Measurements from ENCODE around the gene FAM47E.

FAM47E gene

DNA sequence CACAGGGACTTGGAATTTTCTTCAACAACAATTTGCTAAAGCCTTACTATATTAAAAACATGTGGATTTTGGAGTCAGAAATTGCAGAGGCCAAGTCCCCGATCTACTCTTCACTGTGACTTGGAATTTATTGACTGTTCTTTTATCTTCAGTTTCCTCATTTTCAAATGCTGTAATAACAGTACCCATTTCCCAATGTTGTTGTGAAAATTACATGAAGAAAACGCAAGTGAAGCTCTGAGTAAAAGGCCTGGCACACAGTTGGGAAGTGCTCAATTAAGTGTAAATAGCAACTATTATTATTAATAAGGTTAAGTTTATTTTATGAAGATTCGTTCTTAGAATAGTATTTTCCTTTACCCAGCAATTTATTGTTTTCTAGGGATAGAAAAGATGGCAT, 70.7 kb downstream of the FAM47E start:
- TF ChIP-seq, protein P1, sequence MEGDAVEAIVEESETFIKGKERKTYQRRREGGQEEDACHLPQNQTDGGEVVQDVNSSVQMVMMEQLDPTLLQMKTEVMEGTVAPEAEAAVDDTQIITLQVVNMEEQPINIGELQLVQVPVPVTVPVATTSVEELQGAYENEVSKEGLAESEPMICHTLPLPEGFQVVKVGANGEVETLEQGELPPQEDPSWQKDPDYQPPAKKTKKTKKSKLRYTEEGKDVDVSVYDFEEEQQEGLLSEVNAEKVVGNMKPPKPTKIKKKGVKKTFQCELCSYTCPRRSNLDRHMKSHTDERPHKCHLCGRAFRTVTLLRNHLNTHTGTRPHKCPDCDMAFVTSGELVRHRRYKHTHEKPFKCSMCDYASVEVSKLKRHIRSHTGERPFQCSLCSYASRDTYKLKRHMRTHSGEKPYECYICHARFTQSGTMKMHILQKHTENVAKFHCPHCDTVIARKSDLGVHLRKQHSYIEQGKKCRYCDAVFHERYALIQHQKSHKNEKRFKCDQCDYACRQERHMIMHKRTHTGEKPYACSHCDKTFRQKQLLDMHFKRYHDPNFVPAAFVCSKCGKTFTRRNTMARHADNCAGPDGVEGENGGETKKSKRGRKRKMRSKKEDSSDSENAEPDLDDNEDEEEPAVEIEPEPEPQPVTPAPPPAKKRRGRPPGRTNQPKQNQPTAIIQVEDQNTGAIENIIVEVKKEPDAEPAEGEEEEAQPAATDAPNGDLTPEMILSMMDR (IDR thresholded peaks at IDR 0.05; ENCODE audit: unreplicated experiment in 3 of 3): no peak
- Mint-ChIP-seq H3K4me1 (no peaks in the 10 kb centered on the region), H3K36me3 (ENCODE audit: low read depth) (peaks cover 4% of the 10 kb centered on the region), H3K9me3 (peaks cover 50% of the 10 kb centered on the region), H3K4me3 (no peak overlapping the region), H3K27ac (no peak overlapping the region), H3K27me3 (ENCODE audit: low read depth) (no peaks in the 10 kb centered on the region)

DNA sequence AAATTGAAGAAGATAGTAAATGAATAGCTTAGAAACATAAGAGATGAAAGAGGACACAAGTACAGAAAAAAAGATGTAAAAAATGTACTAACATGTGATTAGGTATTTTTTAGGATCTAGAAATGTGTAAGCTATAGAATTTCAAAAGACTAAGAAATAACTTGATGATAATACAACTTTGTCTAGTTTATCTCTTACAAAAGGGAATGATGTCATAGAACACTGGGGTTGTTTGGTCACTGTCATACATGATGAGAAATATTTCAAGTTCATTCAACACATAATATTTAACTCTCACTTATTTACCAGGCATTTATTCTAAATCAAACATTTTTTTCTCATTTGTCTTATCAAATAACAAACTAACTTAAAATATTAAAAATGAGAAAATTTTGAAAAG, 73.6 kb downstream of the FAM47E start:
- Mint-ChIP-seq H3K4me1 (no peaks in the 10 kb centered on the region), H3K9me3 (peaks cover 44% of the 10 kb centered on the region), H3K36me3 (ENCODE audit: low read depth) (peaks cover 4% of the 10 kb centered on the region), H3K27me3 (ENCODE audit: low read depth) (no peaks in the 10 kb centered on the region), H3K27ac (no peak overlapping the region), H3K4me3 (no peak overlapping the region)
- TF ChIP-seq, protein P1 (IDR thresholded peaks at IDR 0.05; ENCODE audit: unreplicated experiment in 3 of 3): no peak

DNA sequence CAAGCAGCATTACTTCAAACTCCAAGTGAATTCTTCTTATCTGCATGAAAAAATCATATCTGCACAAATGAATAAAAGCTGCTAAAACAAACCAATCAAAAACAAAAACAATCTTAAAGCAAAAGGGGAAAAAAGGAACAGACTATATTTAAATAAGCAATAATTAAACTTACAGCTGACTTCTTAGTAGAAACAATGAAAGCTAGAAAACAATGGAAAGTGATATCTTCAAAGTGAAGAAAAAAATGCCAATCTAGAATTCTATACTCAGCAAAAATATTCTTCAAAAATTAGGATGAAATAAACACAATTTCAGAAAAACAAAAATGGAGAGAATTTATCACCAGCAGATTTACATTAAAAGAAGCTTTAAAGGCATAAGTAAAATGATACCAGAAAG, 75.0 kb downstream of the FAM47E start:
- H3K4me1 Mint-ChIP-seq: no peaks in the 10 kb centered on the region

More for the DNA sequence above, 75.0 kb downstream of the FAM47E start:
- TF ChIP-seq, protein P1 (IDR thresholded peaks at IDR 0.05; ENCODE audit: unreplicated experiment in 3 of 3): no peak
- H3K27me3 Mint-ChIP-seq (ENCODE audit: low read depth): no peaks in the 10 kb centered on the region
- peaks cover 4% of the 10 kb centered on the region for H3K36me3 Mint-ChIP-seq (ENCODE audit: low read depth)
- peaks cover 32% of the 10 kb centered on the region for H3K9me3 Mint-ChIP-seq
- H3K27ac Mint-ChIP-seq: no peak overlapping the region
- H3K4me3 Mint-ChIP-seq: no peak overlapping the region
